CD4-positive, alpha-beta T cell (primary cell): ENCODE data around the gene CAPS2. TPM values are rescaled to one million over a fixed set of nuclear protein-coding genes. Genes with fewer than 3 reads are reported as not detected.

ENCODE experiments used
- ATAC-seq: fragments of 200-7000 bp; cut with Tn5 transposase; one replicate; pipeline ENCODE4 v1.10.0; 2022; ENCODE audit warnings: mild to moderate bottlenecking; ENCODE audit not compliant: poor library complexity
- CTCF ChIA-PET: fragments of 350-600 bp; sonication (Branson Sonifier 250); formaldehyde crosslinking; loops from one replicate; lab custom pipeline; 2021; ENCODE audit warnings: antibody characterized with exemption, inconsistent platforms; lab: Charles Lee
- POLR2A ChIA-PET: fragments of 350-600 bp; sonication (Branson Sonifier 250); formaldehyde crosslinking; loops from one replicate; lab custom pipeline; 2021; ENCODE audit warnings: antibody characterized with exemption, inconsistent platforms; lab: Charles Lee
- DNase-seq, 14 experiments: peaks; one replicate each; pipeline ENCODE4 v3.0.0-alpha.2; 2013 to 2020; ENCODE audit warnings: mixed read lengths in 2 of 14
- H3K27ac ChIP-seq, 2 donors: one replicate each; pipeline versions ENCODE4 v1.5.1 to v1.7.0; 2013; ENCODE audit warnings: low read length in 2 of 2, low read depth in 1 of 2, mild to moderate bottlenecking in 1 of 2
- H3K27me3 ChIP-seq, 2 experiments: 1 replicate in 1 of 2; 2 replicates in 1 of 2; pipeline versions ENCODE4 v1.6.1 to v1.7.0; 2013; ENCODE audit warnings: low read length in 2 of 2, control low read depth in 1 of 2, mild to moderate bottlenecking in 1 of 2, moderate library complexity in 1 of 2; ENCODE audit not compliant: insufficient read depth in 2 of 2, control insufficient read depth in 1 of 2
- H3K36me3 ChIP-seq: one replicate; pipeline ENCODE4 v1.6.1; 2013; ENCODE audit warnings: low read length, control low read depth; ENCODE audit not compliant: insufficient read depth
- H3K4me1 ChIP-seq: one replicate; pipeline ENCODE4 v1.6.1; 2013; ENCODE audit warnings: low read length, control low read depth; ENCODE audit not compliant: insufficient read depth
- H3K4me3 ChIP-seq: one replicate; pipeline ENCODE4 v1.5.1; 2013; ENCODE audit warnings: mild to moderate bottlenecking, low read length, moderate library complexity
- H3K9me3 ChIP-seq, 2 experiments: 1 replicate in 1 of 2; 2 replicates in 1 of 2; pipeline versions ENCODE4 v1.6.1 to v1.7.0; 2013; ENCODE audit warnings: low read length in 2 of 2, mild to moderate bottlenecking in 2 of 2, control low read depth in 1 of 2, moderate library complexity in 1 of 2; ENCODE audit not compliant: control insufficient read depth in 1 of 2, insufficient read depth in 1 of 2
- H3K27ac Mint-ChIP-seq: one replicate; pipeline ENCODE4 v1.8.0; 2020; ENCODE audit warnings: mixed read lengths
- H3K27me3 Mint-ChIP-seq: one replicate; pipeline ENCODE4 v1.8.0; 2021; ENCODE audit warnings: mixed read lengths
- H3K36me3 Mint-ChIP-seq: one replicate; pipeline ENCODE4 v1.8.0; 2021; ENCODE audit warnings: low read depth, mixed read lengths
- H3K4me1 Mint-ChIP-seq: one replicate; pipeline ENCODE4 v1.8.0; 2021; ENCODE audit warnings: low read depth, mixed read lengths
- H3K4me3 Mint-ChIP-seq: one replicate; pipeline ENCODE4 v1.8.0; 2020; ENCODE audit warnings: mild to moderate bottlenecking, mixed read lengths
- H3K9me3 Mint-ChIP-seq: one replicate; pipeline ENCODE4 v1.8.0; 2020; ENCODE audit warnings: mixed read lengths
- CTCF ChIP-seq: fragments of 200-600 bp; IDR thresholded peaks from one replicate; pipeline ENCODE4 v1.8.0; 2022; ENCODE audit warnings: antibody characterized with exemption, mild to moderate bottlenecking
- intact Hi-C, 2 experiments: fragments of 100-400 bp; cut with DNase I in 1 of 2; cut with micrococcal nuclease in 1 of 2; formaldehyde crosslinking; loops; one replicate each; pipeline versions ENCODE4 v1.15.1 to v1.9.0; 2023 to 2025; cut with DNase I, micrococcal nuclease
- total RNA-seq, 174 experiments: library from RNA in 2 of 174; stranded (reverse) in 2 of 174; gene quantifications; one replicate each; pipeline ENCODE4 v1.2.3 and lab custom pipeline; 2021 to 2026

CAPS2 gene
- total RNA-seq, 2 experiments from 2014 or later: 1.3 to 1.9 TPM

DNA sequence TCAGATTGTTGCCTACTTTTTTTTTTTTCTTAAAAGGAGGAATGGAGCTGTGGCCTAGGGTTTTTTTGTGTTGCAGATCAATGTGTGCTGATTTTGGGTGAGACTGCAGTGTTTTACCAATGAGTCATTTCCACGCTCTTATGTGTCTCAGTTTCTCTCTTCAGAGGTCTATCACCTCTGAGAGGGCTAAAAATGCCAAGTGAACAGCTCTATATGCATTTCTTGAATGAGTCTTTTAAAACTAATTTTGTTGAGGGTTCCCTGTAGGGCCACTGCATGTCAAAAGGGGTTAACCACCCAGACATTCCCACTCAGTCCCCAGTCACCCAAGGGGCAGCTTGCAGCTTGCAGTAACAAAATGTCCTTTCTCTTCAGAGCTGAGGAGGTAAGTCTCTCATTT, 36.5 kb upstream of the CAPS2 start:
- DNase-seq (no peak), ATAC-seq (no peak)
- Histone ChIP-seq H3K27me3 (no peaks in the 10 kb centered on the region), H3K36me3 (no peaks in the 10 kb centered on the region), H3K4me3 (no peak overlapping the region), H3K4me1 (no peaks in the 10 kb centered on the region), H3K9me3 (no peaks in the 10 kb centered on the region), H3K27ac (no peak overlapping the region)
- Mint-ChIP-seq H3K36me3 (no peaks in the 10 kb centered on the region), H3K9me3 (no peaks in the 10 kb centered on the region), H3K27me3 (no peaks in the 10 kb centered on the region), H3K27ac (no peak overlapping the region), H3K4me1 (no peaks in the 10 kb centered on the region), H3K4me3 (no peak overlapping the region)
- ChIA-PET POLR2A (no interaction called here), CTCF (no interaction called here)
- no peak for TF ChIP-seq CTCF
- intact Hi-C loops: no loop called here

- CTCF ChIA-PET: no interaction called here
- intact Hi-C loops: no loop called here
- Mint-ChIP-seq H3K27ac (no peak overlapping the region), H3K27me3 (no peaks in the 10 kb centered on the region), H3K4me1 (no peaks in the 10 kb centered on the region), H3K36me3 (no peaks in the 10 kb centered on the region), H3K4me3 (no peak overlapping the region), H3K9me3 (no peaks in the 10 kb centered on the region)
- Histone ChIP-seq H3K36me3 (no peaks in the 10 kb centered on the region), H3K27ac (no peak overlapping the region), H3K4me3 (no peak overlapping the region), H3K9me3 (no peaks in the 10 kb centered on the region), H3K27me3 (no peaks in the 10 kb centered on the region), H3K4me1 (no peaks in the 10 kb centered on the region)
- POLR2A ChIA-PET: no interaction called here
- TF ChIP-seq CTCF: no peak
- no peak for DNase-seq
- no peak for ATAC-seq
These were observed 34.8 kb upstream of the CAPS2 start for GRCh38 chr12:75364919-75365318.

DNA sequence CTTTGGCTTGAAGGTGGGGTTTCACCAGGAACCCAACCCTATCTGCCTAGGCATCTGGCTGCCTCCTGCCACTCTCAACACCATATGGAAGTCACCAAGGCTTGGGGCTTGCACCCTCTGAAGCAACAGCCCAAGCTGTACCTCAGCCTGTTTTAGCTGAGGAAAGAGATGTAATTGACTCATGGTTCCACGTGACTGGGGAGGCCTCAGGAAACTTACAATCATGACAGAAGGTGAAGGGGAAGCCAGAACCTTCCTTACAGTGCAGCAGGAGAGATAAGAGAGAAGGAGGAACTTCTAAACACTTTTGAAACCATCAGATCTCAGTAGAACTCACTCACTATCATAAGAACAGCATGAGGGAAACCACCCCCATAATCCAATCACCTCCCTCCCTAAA, 31.3 kb upstream of the CAPS2 start:
- no peaks in the 10 kb centered on the region for H3K36me3 Mint-ChIP-seq
- CTCF ChIA-PET: no interaction called here
- DNase-seq (no peak), ATAC-seq (no peak)
- H3K4me3 ChIP-seq: no peak overlapping the region
- no peaks in the 10 kb centered on the region for H3K9me3 Mint-ChIP-seq
- H3K4me1 ChIP-seq: no peaks in the 10 kb centered on the region
- intact Hi-C loops: no loop called here
- no peaks in the 10 kb centered on the region for H3K36me3 ChIP-seq
- no peaks in the 10 kb centered on the region for H3K27me3 Mint-ChIP-seq
- no peak overlapping the region for H3K27ac Mint-ChIP-seq
- no peaks in the 10 kb centered on the region for H3K9me3 ChIP-seq
- no peak for TF ChIP-seq CTCF
- H3K4me1 Mint-ChIP-seq: no peaks in the 10 kb centered on the region
- no peaks in the 10 kb centered on the region for H3K27me3 ChIP-seq
- POLR2A ChIA-PET: no interaction called here
- no peak overlapping the region for H3K27ac ChIP-seq
- no peak overlapping the region for H3K4me3 Mint-ChIP-seq
